H1 (cell line): ENCODE measurements around the gene KLHL7. TPM values are rescaled to one million over a fixed set of nuclear protein-coding genes. Genes with fewer than 3 reads are reported as not detected.

Source experiments
- CTCF ChIA-PET: fragments of 300-600 bp; sonication (Branson Sonifier 250); formaldehyde crosslinking; loops from one replicate; lab custom pipeline; 2021; ENCODE audit not compliant: partially characterized antibody; lab: Charles Lee
- POLR2A ChIA-PET: fragments of 300-600 bp; sonication (Branson Sonifier 250); formaldehyde crosslinking; loops from one replicate; lab custom pipeline; 2021; ENCODE audit warnings: inconsistent platforms; ENCODE audit not compliant: partially characterized antibody; lab: Charles Lee
- DNase-seq, 2 experiments: peaks; one replicate each; pipeline versions ENCODE4 v3.0.0 to v3.0.0-alpha.2; 2010 to 2022; ENCODE audit warnings: low spot score in 2 of 2, low read depth in 1 of 2, mixed read lengths in 1 of 2
- FAIRE-seq: peaks from 2 replicates; lab custom pipeline; 2011; peaks lifted over from hg19 to GRCh38; lab: Jason Lieb, UNC
- H2AFZ ChIP-seq: 2 replicates; pipeline ENCODE4 v1.8.1; 2012; ENCODE audit warnings: low read length, inconsistent platforms
- H2AK5ac ChIP-seq: 2 replicates; pipeline ENCODE4 v1.6.1; 2013; ENCODE audit warnings: low read depth, low read length
- H2BK120ac ChIP-seq: replicated peaks from 2 replicates; pipeline ENCODE3; 2013; ENCODE audit warnings: low read depth, low read length, inconsistent platforms
- H2BK12ac ChIP-seq: 2 replicates; pipeline ENCODE4 v1.6.1; 2013; ENCODE audit warnings: low read depth, low read length
- H2BK15ac ChIP-seq: 2 replicates; pipeline ENCODE4 v1.6.1; 2013; ENCODE audit warnings: low read length
- H2BK20ac ChIP-seq: 2 replicates; pipeline ENCODE4 v1.6.1; 2013; ENCODE audit warnings: low read length
- H2BK5ac ChIP-seq: 2 replicates; pipeline ENCODE4 v1.6.1; 2013; ENCODE audit warnings: low read depth, low read length
- H3K14ac ChIP-seq: 2 replicates; pipeline ENCODE4 v1.6.1; 2013; ENCODE audit warnings: inconsistent platforms; ENCODE audit not compliant: insufficient read length
- H3K18ac ChIP-seq: 2 replicates; pipeline ENCODE4 v1.6.1; 2013; ENCODE audit warnings: low read length; ENCODE audit errors: extremely low read depth
- H3K23ac ChIP-seq: 2 replicates; pipeline ENCODE4 v1.6.1; 2013; ENCODE audit warnings: inconsistent platforms; ENCODE audit not compliant: insufficient read length
- H3K23me2 ChIP-seq: 2 replicates; pipeline ENCODE4 v1.6.1; 2013; ENCODE audit warnings: low read depth, low read length
- H3K27ac ChIP-seq: 2 replicates; pipeline ENCODE4 v1.6.1; 2011; ENCODE audit warnings: low read depth, low read length, inconsistent platforms
- H3K27me3 ChIP-seq, 4 experiments: replicated peaks in 1 of 4; 1 replicate in 1 of 4; 2 replicates in 3 of 4; pipeline versions ENCODE4 v1.6.1 to v1.8.1; 2011 to 2013; ENCODE audit warnings: low read length in 3 of 4, mild to moderate bottlenecking in 3 of 4, inconsistent platforms in 2 of 4, mixed read lengths in 2 of 4, moderate library complexity in 1 of 4; ENCODE audit not compliant: control insufficient read depth in 3 of 4, insufficient read depth in 3 of 4; ENCODE audit errors: extremely low read depth in 1 of 4
- H3K36me3 ChIP-seq, 4 experiments: 2 replicates each; pipeline versions ENCODE4 v1.6.1 to v1.8.1; 2011 to 2013; ENCODE audit warnings: mild to moderate bottlenecking in 4 of 4, low read length in 3 of 4, moderate library complexity in 2 of 4, control low read depth in 1 of 4, inconsistent platforms in 1 of 4; ENCODE audit not compliant: insufficient read depth in 4 of 4, control insufficient read depth in 2 of 4
- H3K4ac ChIP-seq: replicated peaks from 2 replicates; pipeline ENCODE3; 2013; ENCODE audit warnings: low read length, low read depth, mixed read lengths, inconsistent platforms; ENCODE audit not compliant: insufficient read length
- H3K4me1 ChIP-seq, 4 experiments: replicated peaks in 1 of 4; 1 replicate in 1 of 4; 2 replicates in 3 of 4; pipeline versions ENCODE4 v1.6.1 to v1.8.1; 2011 to 2013; ENCODE audit warnings: low read length in 3 of 4, inconsistent platforms in 2 of 4, mixed read lengths in 1 of 4; ENCODE audit not compliant: insufficient read depth in 4 of 4, control insufficient read depth in 3 of 4
- H3K4me2 ChIP-seq, 2 experiments: 2 replicates each; pipeline versions ENCODE4 v1.6.1 to v1.8.1; 2011 to 2013; ENCODE audit warnings: low read depth in 2 of 2, low read length in 2 of 2, control low read depth in 1 of 2, inconsistent platforms in 1 of 2, mild to moderate bottlenecking in 1 of 2; ENCODE audit not compliant: insufficient read depth in 1 of 2
- H3K4me3 ChIP-seq, 4 experiments: fragments of 200-600, 300-600 bp in 1 of 4; sonication (generic), shearing (Covaris generic), sonication (Bioruptor Twin) in 1 of 4; 2 replicates each; pipeline versions ENCODE4 v1.5.1 to v1.8.1; 2011 to 2016; ENCODE audit warnings: low read length in 4 of 4, low read depth in 3 of 4, control low read depth in 2 of 4, inconsistent platforms in 2 of 4, mild to moderate bottlenecking in 2 of 4, mixed read lengths in 1 of 4, moderate library complexity in 1 of 4; ENCODE audit not compliant: insufficient read depth in 2 of 4; ENCODE audit errors: extremely low read depth in 1 of 4
- H3K56ac ChIP-seq: replicated peaks from 2 replicates; pipeline ENCODE3; 2013; ENCODE audit warnings: low read depth, mild to moderate bottlenecking, mixed read lengths, low read length, inconsistent platforms; ENCODE audit not compliant: insufficient read length
- H3K79me1 ChIP-seq: 2 replicates; pipeline ENCODE4 v1.6.1; 2013; ENCODE audit warnings: low read depth, low read length, control low read depth
- H3K79me2 ChIP-seq, 2 experiments: 2 replicates each; pipeline versions ENCODE4 v1.6.1 to v1.8.1; 2012 to 2013; ENCODE audit warnings: low read length in 2 of 2, mild to moderate bottlenecking in 2 of 2, inconsistent platforms in 1 of 2; ENCODE audit not compliant: insufficient read depth in 2 of 2, control insufficient read depth in 1 of 2
- H3K9ac ChIP-seq, 4 experiments: replicated peaks in 1 of 4; 1 replicate in 1 of 4; 2 replicates in 3 of 4; pipeline versions ENCODE4 v1.6.1 to v1.8.1; 2011 to 2013; ENCODE audit warnings: low read depth in 3 of 4, low read length in 3 of 4, control low read depth in 2 of 4, mild to moderate bottlenecking in 2 of 4, moderate library complexity in 2 of 4, inconsistent platforms in 1 of 4; ENCODE audit errors: extremely low read depth in 1 of 4
- H3K9me3 ChIP-seq, 2 experiments: 2 replicates each; pipeline versions ENCODE4 v1.6.1 to v1.8.1; 2012 to 2013; ENCODE audit warnings: mild to moderate bottlenecking in 2 of 2, moderate library complexity in 2 of 2, control low read depth in 1 of 2, inconsistent platforms in 1 of 2, low read depth in 1 of 2, low read length in 1 of 2, mixed read lengths in 1 of 2; ENCODE audit not compliant: insufficient read depth in 2 of 2
- H4K20me1 ChIP-seq, 2 experiments: replicated peaks in 1 of 2; 2 replicates each; pipeline versions ENCODE3 to v1.8.1; 2011 to 2013; ENCODE audit warnings: inconsistent platforms in 2 of 2, low read length in 2 of 2, mild to moderate bottlenecking in 1 of 2; ENCODE audit not compliant: insufficient read depth in 2 of 2, control insufficient read depth in 1 of 2
- H4K5ac ChIP-seq: 2 replicates; pipeline ENCODE4 v1.6.1; 2013; ENCODE audit warnings: low read length, low read depth, mixed read lengths, inconsistent platforms; ENCODE audit not compliant: insufficient read length
- H4K8ac ChIP-seq: 2 replicates; pipeline ENCODE4 v1.8.0; 2013; ENCODE audit warnings: mild to moderate bottlenecking, moderate library complexity, low read length, inconsistent platforms; ENCODE audit not compliant: insufficient read depth; ENCODE audit errors: extremely low read depth
- H4K91ac ChIP-seq: replicated peaks from 2 replicates; pipeline ENCODE3; 2013; ENCODE audit warnings: low read length, mixed read lengths, inconsistent platforms; ENCODE audit not compliant: insufficient read length
- JUND ChIP-seq: IDR thresholded peaks from 2 replicates; pipeline ENCODE4 v1.6.1; 2011; ENCODE audit warnings: mild to moderate bottlenecking, improper control_type of control experiment, low read length
- POLR2A ChIP-seq, 2 experiments: IDR thresholded peaks; 1 replicate in 1 of 2; 2 replicates in 1 of 2; pipeline ENCODE4 v1.6.1; 2011; ENCODE audit warnings: low read depth in 2 of 2, low read length in 2 of 2, mild to moderate bottlenecking in 2 of 2; ENCODE audit errors: control extremely low read depth in 1 of 2
- RBBP5 ChIP-seq: IDR thresholded peaks from 2 replicates; pipeline ENCODE4 v1.7.1; 2012; ENCODE audit warnings: low read depth, mild to moderate bottlenecking, inconsistent platforms, low read length, moderate library complexity, borderline replicate concordance
- TBP ChIP-seq: IDR thresholded peaks from 2 replicates; pipeline ENCODE4 v1.6.1; 2011; ENCODE audit warnings: low read depth, low read length, improper control_type of control experiment
- WGBS, 2 experiments: shearing (Covaris generic) in 1 of 2; methylation state at CpG; one replicate each; pipeline versions ENCODE4 v1.1.6 to v1.1.7; 2013 to 2015; ENCODE audit warnings: low lambda C conversion rate in 2 of 2, mixed read lengths in 2 of 2, inconsistent platforms in 1 of 2, low coverage in 1 of 2, missing lambda C conversion rate in 1 of 2; ENCODE audit not compliant: insufficient replicate concordance in 2 of 2, insufficient coverage in 1 of 2, insufficient read length in 1 of 2; ENCODE audit errors: extremely low coverage in 1 of 2, missing lambda C conversion rate in 1 of 2; 5-methylcytosine and 5-hydroxymethylcytosine counted together
- polyA plus RNA-seq, 7 experiments: library from polyadenylated mRNA; depleted of rRNA in 3 of 7; stranded (reverse) in 5 of 7; unstranded in 2 of 7; fragments of >200 nt in 5 of 7; fragments of 200-250 nt in 2 of 7; gene quantifications; 1 replicate in 5 of 7; 2 replicates in 1 of 7; 4 replicates in 1 of 7; pipeline versions ENCODE4 v1.2.1 to v1.2.3, GENCODE V29; 2011 to 2013; ENCODE audit warnings: missing spikeins in 2 of 7, mixed read lengths in 2 of 7
- total RNA-seq: library from RNA; stranded (reverse); fragmentation: NEBNext Ultra II Directional; extraction: Animal tissue kit (Norgen Biotek cat#: 25700); gene quantifications from 2 replicates; pipeline ENCODE4 v1.2.1, GENCODE V29; 2021
- TF ChIP-seq, protein P1 (sequence below): IDR thresholded peaks from 2 replicates; pipeline ENCODE4 v1.6.1; 2012; ENCODE audit warnings: low read length, inconsistent platforms

The KLHL7 gene
- total and polyA plus RNA-seq, 2 of the 8 experiments (the other 6 are each of a cell fraction or from before 2014, with no cell fraction given) = 65.3 to 115 TPM

DNA sequence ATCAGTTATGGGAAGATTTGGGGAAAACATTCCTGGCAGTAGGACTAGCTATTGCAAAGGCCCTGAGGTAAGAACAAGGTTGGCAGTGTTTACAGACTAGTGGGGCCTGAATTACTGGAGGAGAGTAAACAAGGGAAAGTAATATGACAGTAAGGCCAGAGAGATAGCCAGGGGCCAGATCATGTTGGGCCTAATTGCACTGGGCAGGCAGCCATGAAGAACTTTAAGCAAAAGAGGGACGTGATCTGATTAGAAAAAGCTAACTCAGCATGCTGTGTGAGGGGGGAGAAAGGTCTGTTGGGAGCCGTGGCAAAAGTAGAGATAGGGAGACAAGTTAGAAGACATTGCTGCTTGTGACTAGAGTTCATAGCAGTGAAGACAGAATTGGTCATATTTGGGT is 85.4 kb downstream of the KLHL7 start:
- Histone ChIP-seq H3K27ac (no peak overlapping the region), H4K5ac (no peak overlapping the region), H4K8ac (no peak overlapping the region), H3K4me2 (no peak overlapping the region), H3K23me2 (no peaks in the 10 kb centered on the region), H2AFZ (no peak overlapping the region), H3K9ac (no peak overlapping the region), H3K18ac (no peak overlapping the region), H3K14ac (no peak overlapping the region), H3K36me3 (peaks cover 4 to 56% (median 30%) of the 10 kb centered on the region in 4 experiments; a peak in 7 of 8 replicates), H2BK12ac (no peak overlapping the region), H2BK120ac (no peak overlapping the region), H2AK5ac (no peak overlapping the region), H3K23ac (no peak overlapping the region), H4K20me1 (no peaks in the 10 kb centered on the region), H3K4me3 (no peak overlapping the region), H3K4me1 (no peaks in the 10 kb centered on the region), H3K27me3 (no peaks in the 10 kb centered on the region), H3K56ac (no peak overlapping the region), H3K79me2 (peaks cover 0 to 6% of the 10 kb centered on the region in 2 experiments; a peak in 1 of 4 replicates), H2BK15ac (no peak overlapping the region), H3K79me1 (peaks cover 4% of the 10 kb centered on the region; the same call in 1 of the 2 replicates), H2BK20ac (no peak overlapping the region), H3K4ac (no peak overlapping the region), H4K91ac (no peak overlapping the region), H3K9me3 (peaks cover 0 to 2% of the 10 kb centered on the region in 2 experiments; a peak in 1 of 4 replicates)
- POLR2A ChIA-PET = interaction anchor here (0.6 to 2.3 kb wide), 2 partner anchors 11 to 67 kb away, joined by 4 to 9 read pairs; no protein-coding TSS in a partner anchor
- CTCF ChIA-PET = interaction anchor here (0.7 kb wide), 1 partner anchor 11 kb away, joined by 4 read pairs; no protein-coding TSS in a partner anchor
- no peak for DNase-seq
- WGBS, 2 experiments = 94% methylated on average over 2 of the region's 2 CpGs; no CpG with 5 or more reads in 1 of the 2 experiments
- FAIRE-seq = no peak
- TF ChIP-seq TBP (no peak), RBBP5 (no peak), POLR2A (IDR thresholded peaks at IDR 0.05; ENCODE audit: control extremely low read depth in 1 of 2, low read depth in 2 of 2, low read length in 2 of 2) (no peak; a peak in 1 of 3 replicates), JUND (no peak)
- TF ChIP-seq, protein P1, sequence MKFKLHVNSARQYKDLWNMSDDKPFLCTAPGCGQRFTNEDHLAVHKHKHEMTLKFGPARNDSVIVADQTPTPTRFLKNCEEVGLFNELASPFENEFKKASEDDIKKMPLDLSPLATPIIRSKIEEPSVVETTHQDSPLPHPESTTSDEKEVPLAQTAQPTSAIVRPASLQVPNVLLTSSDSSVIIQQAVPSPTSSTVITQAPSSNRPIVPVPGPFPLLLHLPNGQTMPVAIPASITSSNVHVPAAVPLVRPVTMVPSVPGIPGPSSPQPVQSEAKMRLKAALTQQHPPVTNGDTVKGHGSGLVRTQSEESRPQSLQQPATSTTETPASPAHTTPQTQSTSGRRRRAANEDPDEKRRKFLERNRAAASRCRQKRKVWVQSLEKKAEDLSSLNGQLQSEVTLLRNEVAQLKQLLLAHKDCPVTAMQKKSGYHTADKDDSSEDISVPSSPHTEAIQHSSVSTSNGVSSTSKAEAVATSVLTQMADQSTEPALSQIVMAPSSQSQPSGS = no peak
- TF ChIP-seq, all 59 proteins: peak for 0
- H2BK5ac ChIP-seq = no peak overlapping the region
